Lower lobe of right lung (tissue), 2 donors: ENCODE results near the gene BABAM2. TPM values are rescaled to one million over a fixed set of nuclear protein-coding genes. Genes with fewer than 3 reads are reported as not detected.

Source experiments
- ATAC-seq, 2 donors: fragments of 200-7000 bp; cut with Tn5 transposase; one replicate each; pipeline ENCODE4 v1.9.1; 2020 to 2022; ENCODE audit warnings: mild to moderate bottlenecking in 2 of 2, moderate library complexity in 2 of 2
- DNase-seq: peaks from one replicate; pipeline ENCODE4 v3.0.0-alpha.2; 2020
- H3K27ac ChIP-seq: fragments of 200-600 bp; one replicate; pipeline ENCODE4 v1.8.0; 2022
- H3K27me3 ChIP-seq: fragments of 200-600 bp; one replicate; pipeline ENCODE4 v1.8.0; 2022; ENCODE audit warnings: low read depth
- H3K36me3 ChIP-seq: fragments of 200-600 bp; one replicate; pipeline ENCODE4 v1.8.0; 2022; ENCODE audit warnings: mild to moderate bottlenecking
- H3K4me1 ChIP-seq: fragments of 200-600 bp; one replicate; pipeline ENCODE4 v1.8.0; 2022
- H3K4me3 ChIP-seq: fragments of 200-600 bp; one replicate; pipeline ENCODE4 v1.8.0; 2022; ENCODE audit warnings: mild to moderate bottlenecking
- H3K9me3 ChIP-seq: fragments of 200-600 bp; one replicate; pipeline ENCODE4 v1.8.0; 2022
- CTCF ChIP-seq: fragments of 200-600 bp; IDR thresholded peaks from one replicate; pipeline ENCODE4 v1.8.0; 2022; ENCODE audit warnings: antibody characterized with exemption, mild to moderate bottlenecking
- intact Hi-C: fragments of 100-400 bp; cut with DNase I; formaldehyde crosslinking; loops from one replicate; pipeline ENCODE4 v1.11.0; 2022
- long read RNA-seq: library from polyadenylated mRNA; unstranded; transcript quantifications from one replicate; pipeline ENCODE4 v2.0.0, GENCODE V29; 2021
- total RNA-seq: library from RNA; stranded (reverse); fragmentation: NEBNext Ultra II Directional; extraction: Animal tissue kit (Norgen Biotek cat#: 25700); gene quantifications from one replicate; pipeline ENCODE4 v1.2.1, GENCODE V29; 2021
- donor health status: DM: no; HTN: yes; CAD: no; lungs with severe emphysema.

Gene BABAM2
- total RNA-seq: 39.5 TPM
- long read RNA-seq, transcript BABAM2-204 (12 exons, 1,657 nt): major isoform, 15 of 39 reads
- long read RNA-seq, transcript BABAM2-202 (13 exons, 1,852 nt): minor isoform, 5 of 39 reads
- long read RNA-seq, partial matches to known transcripts: 3 of 39 reads
- long read RNA-seq, other reads (novel, unspliced or antisense): 15 of 39 reads

- Histone ChIP-seq H3K36me3 (no peaks in the 10 kb centered on the region), H3K27ac (peak within 1 kb of the TSS; percentile 95), H3K9me3 (no peaks in the 10 kb centered on the region), H3K27me3 (no peaks in the 10 kb centered on the region), H3K4me1 (peaks cover 41% of the 10 kb centered on the region), H3K4me3 (peak within 1 kb of the TSS; percentile 79)
- TF ChIP-seq CTCF: no peak
- intact Hi-C loops: no loop called here
- peak; percentile 97 to 99 for ATAC-seq
- peak; percentile 90 for DNase-seq
Observed at GRCh38 chr2:27890146-27890923, at the start of gene BABAM2, which contains the start of gene RBKS. Gene BABAM2, plus strand, starts transcription at chr2:27890729. Its CDS starts 3,828 bp downstream, at chr2:27894557. Gene RBKS, minus strand, starts transcription at chr2:27890387. Its CDS starts 42 bp downstream, at chr2:27890345.

GRCh38 chr2:27842894-27843293, 47.6 kb upstream of the BABAM2 start:
- intact Hi-C loops: no loop called here
- no peaks in the 10 kb centered on the region for H3K36me3 ChIP-seq
- no peaks in the 10 kb centered on the region for H3K4me1 ChIP-seq
- no peak overlapping the region for H3K27ac ChIP-seq
- no peaks in the 10 kb centered on the region for H3K9me3 ChIP-seq
- ATAC-seq (no peak), DNase-seq (no peak)
- no peak for TF ChIP-seq CTCF
- no peaks in the 10 kb centered on the region for H3K27me3 ChIP-seq
- no peak overlapping the region for H3K4me3 ChIP-seq

- DNase-seq: no peak
- no peaks in the 10 kb centered on the region for H3K9me3 ChIP-seq
- H3K27ac ChIP-seq: no peak overlapping the region
- no peak for TF ChIP-seq CTCF
- no peaks in the 10 kb centered on the region for H3K27me3 ChIP-seq
- no peak overlapping the region for H3K4me3 ChIP-seq
- H3K4me1 ChIP-seq: no peaks in the 10 kb centered on the region
- intact Hi-C loops: no loop called here
- H3K36me3 ChIP-seq: no peaks in the 10 kb centered on the region
- no peak for ATAC-seq
Observed at GRCh38 chr2:27843992-27844391, 46.5 kb upstream of the BABAM2 start.

GRCh38 chr2:27844821-27845255, 45.7 kb upstream of the BABAM2 start:
- ATAC-seq (no peak), DNase-seq (no peak)
- no peak overlapping the region for H3K27ac ChIP-seq

GRCh38 chr2:27847333-27847732, 43.2 kb upstream of the BABAM2 start:
- H3K36me3 ChIP-seq: no peaks in the 10 kb centered on the region
- H3K9me3 ChIP-seq: no peaks in the 10 kb centered on the region
- H3K4me3 ChIP-seq: no peak overlapping the region
- no peaks in the 10 kb centered on the region for H3K27me3 ChIP-seq
- ATAC-seq (no peak), DNase-seq (no peak)
- TF ChIP-seq CTCF: no peak
- H3K4me1 ChIP-seq: no peaks in the 10 kb centered on the region
- intact Hi-C loops: no loop called here
- H3K27ac ChIP-seq: no peak overlapping the region

More at GRCh38 chr2:27844821-27845255, 45.7 kb upstream of the BABAM2 start:
- no peak for TF ChIP-seq CTCF
- intact Hi-C loops: no loop called here
- Histone ChIP-seq H3K4me3 (no peak overlapping the region), H3K9me3 (no peaks in the 10 kb centered on the region), H3K36me3 (no peaks in the 10 kb centered on the region), H3K27me3 (no peaks in the 10 kb centered on the region), H3K4me1 (no peaks in the 10 kb centered on the region)
